Panc1 (cell line): ENCODE measurements around the gene ATCAY. TPM values are rescaled to one million over a fixed set of nuclear protein-coding genes. Genes with fewer than 3 reads are reported as not detected.
"Not testable (repeated sequence)": the region's sequence is repeated elsewhere in the genome, so short reads cannot be mapped to it uniquely, and the experiment has no call there.

Source experiments
- ATAC-seq: fragments of 200-7000 bp; cut with Tn5 transposase; 2 replicates; pipeline ENCODE4 v1.9.1; 2020; ENCODE audit warnings: mild to moderate bottlenecking, moderate library complexity
- BruUV-seq: library from RNA; stranded (reverse); fragments of 400-500 nt; replicated peaks from 2 replicates; lab custom pipeline; 2021; lab: Mats Ljungman, UMichigan
- CTCF ChIA-PET: fragments of 300-600 bp; sonication (Branson Sonifier 250); formaldehyde crosslinking; loops from one replicate; lab custom pipeline; 2022; ENCODE audit warnings: antibody characterized with exemption; lab: Charles Lee
- POLR2A ChIA-PET: fragments of 300-600 bp; sonication (Branson Sonifier 250); formaldehyde crosslinking; loops from one replicate; lab custom pipeline; 2022; ENCODE audit warnings: antibody characterized with exemption; lab: Charles Lee
- DNase-seq: peaks from one replicate; pipeline ENCODE4 v3.0.0-alpha.2; 2010; ENCODE audit warnings: low read depth, low spot score
- H3K27ac ChIP-seq: 2 replicates; pipeline ENCODE4 v1.5.1; 2011; ENCODE audit warnings: mild to moderate bottlenecking, low read length, inconsistent platforms
- H3K27me3 ChIP-seq: fragments of 200-500 bp; sonication (Bioruptor generic); 2 replicates; pipeline ENCODE4 v1.6.0; 2014; ENCODE audit warnings: low read length, inconsistent platforms; ENCODE audit not compliant: control insufficient read depth, insufficient read depth
- H3K36me3 ChIP-seq: fragments of 200-500 bp; sonication (Bioruptor generic); 2 replicates; pipeline ENCODE4 v1.5.1; 2014; ENCODE audit warnings: inconsistent platforms, mild to moderate bottlenecking, low read length, moderate library complexity; ENCODE audit not compliant: control insufficient read depth, insufficient read depth
- H3K4me1 ChIP-seq: 2 replicates; pipeline ENCODE4 v1.5.1; 2011; ENCODE audit warnings: inconsistent platforms, mild to moderate bottlenecking, low read length, moderate library complexity; ENCODE audit not compliant: control insufficient read depth, insufficient read depth
- H3K4me3 ChIP-seq, 2 experiments: 2 replicates each; pipeline ENCODE4 v1.5.1; 2011 to 2012; ENCODE audit warnings: low read depth in 2 of 2, low read length in 2 of 2, mild to moderate bottlenecking in 2 of 2, inconsistent platforms in 1 of 2, moderate library complexity in 1 of 2
- H3K9me3 ChIP-seq: fragments of 200-500 bp; sonication (Bioruptor generic); 2 replicates; pipeline ENCODE4 v1.5.1; 2014; ENCODE audit warnings: low read depth, mild to moderate bottlenecking, inconsistent platforms, low read length, moderate library complexity; ENCODE audit not compliant: control insufficient read depth, insufficient read depth
- POLR2AphosphoS5 ChIP-seq: IDR thresholded peaks from 2 replicates; pipeline ENCODE4 v1.6.1; 2012; ENCODE audit warnings: mild to moderate bottlenecking, low read depth, low read length, moderate library complexity
- SIN3A ChIP-seq: IDR thresholded peaks from 2 replicates; pipeline ENCODE4 v1.6.1; 2012; ENCODE audit warnings: low read depth, mild to moderate bottlenecking, low read length, moderate library complexity, borderline replicate concordance; ENCODE audit not compliant: insufficient read depth
- TCF7L2 ChIP-seq: IDR thresholded peaks from 2 replicates; pipeline ENCODE4 v1.6.1; 2011; ENCODE audit warnings: mild to moderate bottlenecking, low read depth, low read length, inconsistent platforms
- in situ Hi-C: cut with HindIII; loops from 2 replicates; pipeline ENCODE4 v1.10.0; 2016; ENCODE audit warnings: low sequenced_read_pairs, low pct_unique_long_range_greater_than_20kb
- intact Hi-C: fragments of 100-400 bp; cut with micrococcal nuclease; formaldehyde crosslinking; loops from one replicate; pipeline ENCODE4 v1.10.0; 2022; ENCODE audit not compliant: unreplicated experiment
- total RNA-seq: library from RNA; stranded (reverse); gene quantifications from one replicate; pipeline ENCODE4 v1.2.1, GENCODE V29; 2021; ENCODE audit not compliant: unreplicated experiment
- TF ChIP-seq, protein P1 (sequence below), 2 experiments: IDR thresholded peaks; 2 replicates each; pipeline ENCODE4 v1.6.1; 2011 to 2012; ENCODE audit warnings: low read depth in 2 of 2, control low read depth in 1 of 2, low read length in 1 of 2, mild to moderate bottlenecking in 1 of 2, moderate library complexity in 1 of 2; ENCODE audit not compliant: insufficient read depth in 1 of 2
- TF ChIP-seq, protein P2 (sequence below): fragments of 450-650 bp; IDR thresholded peaks from 2 replicates; pipeline ENCODE4 v1.5.1; 2017; ENCODE audit warnings: mild to moderate bottlenecking

The ATCAY gene
- total RNA-seq, 1 experiment from 2014 or later = 0.15 TPM

DNA sequence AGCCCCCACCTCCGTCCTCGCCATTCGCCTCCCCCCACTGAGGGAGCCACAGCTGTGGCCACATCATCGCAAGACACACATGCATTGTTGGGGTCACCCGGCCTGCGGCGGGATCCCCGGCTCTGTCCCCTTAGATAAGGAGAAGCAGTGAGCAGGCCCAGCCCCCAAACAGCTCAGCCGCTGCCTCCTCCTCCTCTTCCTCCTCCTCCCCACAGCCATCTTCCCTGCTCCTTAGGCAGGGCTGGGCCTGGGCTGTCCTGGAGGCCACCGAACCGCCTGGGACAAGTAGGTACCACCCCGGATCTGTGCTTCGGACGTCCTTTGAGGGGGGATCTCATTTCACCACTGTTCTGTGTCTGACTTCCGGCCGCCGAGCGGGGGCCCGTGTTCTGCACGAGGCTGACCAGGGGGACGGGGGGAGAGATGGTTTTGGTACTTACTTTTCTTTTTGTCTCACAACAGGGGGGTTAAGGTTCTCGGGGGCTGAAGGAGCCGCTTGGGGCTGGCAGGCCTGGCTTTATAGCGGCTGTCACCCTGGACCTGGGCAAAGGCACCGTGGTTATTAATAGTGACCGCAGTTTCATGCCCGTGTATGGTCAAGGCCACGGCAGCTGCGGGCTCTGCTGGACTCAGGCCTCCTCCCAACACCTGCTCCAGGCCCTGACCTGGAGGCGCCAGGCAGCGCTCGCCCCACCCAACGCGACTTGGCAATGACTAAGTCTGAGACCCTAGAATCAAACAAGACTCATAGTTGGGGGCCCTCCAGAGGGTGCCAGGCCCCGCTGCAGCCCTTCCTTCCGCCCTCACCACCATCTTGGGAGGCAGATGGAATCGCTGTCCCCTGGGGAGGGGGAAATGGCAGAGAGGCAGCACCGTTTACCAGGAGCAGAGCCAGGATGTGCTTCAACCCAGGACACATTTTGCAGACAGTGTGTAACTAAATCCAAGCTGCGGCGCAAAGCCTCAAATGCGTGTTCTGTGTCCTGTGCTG, 70.7 kb downstream of the ATCAY start:
- intact Hi-C loops (no loop called here), in situ Hi-C loops (no loop called here)
- CTCF ChIA-PET = no interaction called here
- no TSS peak for BruUV-seq
- no peaks in the 10 kb centered on the region for H3K9me3 ChIP-seq
- ATAC-seq = 0 out of 2 replicates have a peak, but pooled peaks have one; percentile 13
- POLR2A ChIA-PET = no interaction called here
- H3K4me1 ChIP-seq = 0 out of 2 replicates have a peak, but pooled peaks cover 4% of the 10 kb centered on the region
- H3K4me3 ChIP-seq = no peak overlapping the region
- no peaks in the 10 kb centered on the region for H3K36me3 ChIP-seq
- no peak for TF ChIP-seq TCF7L2
- TF ChIP-seq, protein P1, sequence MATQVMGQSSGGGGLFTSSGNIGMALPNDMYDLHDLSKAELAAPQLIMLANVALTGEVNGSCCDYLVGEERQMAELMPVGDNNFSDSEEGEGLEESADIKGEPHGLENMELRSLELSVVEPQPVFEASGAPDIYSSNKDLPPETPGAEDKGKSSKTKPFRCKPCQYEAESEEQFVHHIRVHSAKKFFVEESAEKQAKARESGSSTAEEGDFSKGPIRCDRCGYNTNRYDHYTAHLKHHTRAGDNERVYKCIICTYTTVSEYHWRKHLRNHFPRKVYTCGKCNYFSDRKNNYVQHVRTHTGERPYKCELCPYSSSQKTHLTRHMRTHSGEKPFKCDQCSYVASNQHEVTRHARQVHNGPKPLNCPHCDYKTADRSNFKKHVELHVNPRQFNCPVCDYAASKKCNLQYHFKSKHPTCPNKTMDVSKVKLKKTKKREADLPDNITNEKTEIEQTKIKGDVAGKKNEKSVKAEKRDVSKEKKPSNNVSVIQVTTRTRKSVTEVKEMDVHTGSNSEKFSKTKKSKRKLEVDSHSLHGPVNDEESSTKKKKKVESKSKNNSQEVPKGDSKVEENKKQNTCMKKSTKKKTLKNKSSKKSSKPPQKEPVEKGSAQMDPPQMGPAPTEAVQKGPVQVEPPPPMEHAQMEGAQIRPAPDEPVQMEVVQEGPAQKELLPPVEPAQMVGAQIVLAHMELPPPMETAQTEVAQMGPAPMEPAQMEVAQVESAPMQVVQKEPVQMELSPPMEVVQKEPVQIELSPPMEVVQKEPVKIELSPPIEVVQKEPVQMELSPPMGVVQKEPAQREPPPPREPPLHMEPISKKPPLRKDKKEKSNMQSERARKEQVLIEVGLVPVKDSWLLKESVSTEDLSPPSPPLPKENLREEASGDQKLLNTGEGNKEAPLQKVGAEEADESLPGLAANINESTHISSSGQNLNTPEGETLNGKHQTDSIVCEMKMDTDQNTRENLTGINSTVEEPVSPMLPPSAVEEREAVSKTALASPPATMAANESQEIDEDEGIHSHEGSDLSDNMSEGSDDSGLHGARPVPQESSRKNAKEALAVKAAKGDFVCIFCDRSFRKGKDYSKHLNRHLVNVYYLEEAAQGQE (IDR thresholded peaks at IDR 0.05; ENCODE audit: insufficient read depth in 1 of 2, low read depth in 2 of 2, low read length in 1 of 2) = no peak
- TF ChIP-seq POLR2AphosphoS5 = no peak
- TF ChIP-seq, protein P2, sequence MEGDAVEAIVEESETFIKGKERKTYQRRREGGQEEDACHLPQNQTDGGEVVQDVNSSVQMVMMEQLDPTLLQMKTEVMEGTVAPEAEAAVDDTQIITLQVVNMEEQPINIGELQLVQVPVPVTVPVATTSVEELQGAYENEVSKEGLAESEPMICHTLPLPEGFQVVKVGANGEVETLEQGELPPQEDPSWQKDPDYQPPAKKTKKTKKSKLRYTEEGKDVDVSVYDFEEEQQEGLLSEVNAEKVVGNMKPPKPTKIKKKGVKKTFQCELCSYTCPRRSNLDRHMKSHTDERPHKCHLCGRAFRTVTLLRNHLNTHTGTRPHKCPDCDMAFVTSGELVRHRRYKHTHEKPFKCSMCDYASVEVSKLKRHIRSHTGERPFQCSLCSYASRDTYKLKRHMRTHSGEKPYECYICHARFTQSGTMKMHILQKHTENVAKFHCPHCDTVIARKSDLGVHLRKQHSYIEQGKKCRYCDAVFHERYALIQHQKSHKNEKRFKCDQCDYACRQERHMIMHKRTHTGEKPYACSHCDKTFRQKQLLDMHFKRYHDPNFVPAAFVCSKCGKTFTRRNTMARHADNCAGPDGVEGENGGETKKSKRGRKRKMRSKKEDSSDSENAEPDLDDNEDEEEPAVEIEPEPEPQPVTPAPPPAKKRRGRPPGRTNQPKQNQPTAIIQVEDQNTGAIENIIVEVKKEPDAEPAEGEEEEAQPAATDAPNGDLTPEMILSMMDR = no peak
- no peak for TF ChIP-seq SIN3A
- DNase-seq = no peak
- H3K27ac ChIP-seq = no peak overlapping the region
- H3K27me3 ChIP-seq = no peaks in the 10 kb centered on the region

DNA sequence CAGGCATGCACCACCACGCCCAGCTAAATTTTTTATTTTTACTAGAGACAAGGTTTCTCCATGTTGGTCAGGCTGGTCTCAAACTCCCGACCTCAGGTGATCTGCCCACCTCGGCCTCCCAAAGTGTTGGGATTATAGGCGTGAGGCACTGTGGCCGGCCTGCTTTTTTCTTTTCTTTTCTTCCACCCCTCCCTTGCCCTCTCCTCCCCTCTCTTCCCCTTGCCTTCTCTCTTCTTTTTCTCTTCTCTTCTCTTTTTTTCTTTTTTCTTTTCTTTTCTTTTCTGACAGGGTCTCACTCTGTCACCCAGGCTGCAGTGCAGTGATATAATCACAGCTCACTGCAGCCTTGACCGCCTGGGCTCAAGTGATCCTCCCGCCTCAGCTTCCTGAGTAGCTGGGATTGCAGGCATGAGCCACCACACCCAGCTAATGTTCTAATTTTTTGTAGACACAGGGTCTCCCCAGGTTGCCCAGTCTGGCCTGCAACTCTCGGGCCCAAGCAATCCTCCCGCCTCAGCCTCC, 72.3 kb downstream of the ATCAY start:
- H3K36me3 ChIP-seq, H3K27me3 ChIP-seq, BruUV-seq, DNase-seq, H3K4me1 ChIP-seq, H3K27ac ChIP-seq, H3K4me3 ChIP-seq, POLR2A ChIA-PET, H3K9me3 ChIP-seq, intact Hi-C loops, in situ Hi-C loops: not testable (repeated sequence)
- CTCF ChIA-PET = interaction anchor here (0.6 kb wide), 2 partner anchors 13 to 253 kb away, joined by 3 to 6 read pairs; no protein-coding TSS in a partner anchor
- 0 out of 2 replicates have a peak, but pooled peaks have one; percentile 7 for ATAC-seq
